Prostate gland (tissue), 2 donors: ENCODE measurements around the gene GUCY1B1.

Experiments
- POLR2A ChIP-seq: fragments of 450-650 bp; IDR thresholded peaks from one replicate; pipeline ENCODE4 v1.6.1; 2016; ENCODE audit warnings: antibody characterized with exemption, mild to moderate bottlenecking
- POLR2AphosphoS5 ChIP-seq: sonication (generic); formaldehyde crosslinking; IDR thresholded peaks from one replicate; pipeline ENCODE4 v1.6.1; 2017; ENCODE audit warnings: antibody characterized with exemption
- TF ChIP-seq, protein P1 (sequence below), 4 experiments: fragments of 200-600 bp in 2 of 4; fragments of 450-650 bp in 2 of 4; sonication (generic) in 2 of 4; IDR thresholded peaks; 1 replicate in 3 of 4; 2 replicates in 1 of 4; pipeline ENCODE4 v1.5.1; 2016 to 2019; ENCODE audit warnings: antibody characterized with exemption in 4 of 4, mild to moderate bottlenecking in 2 of 4, moderate library complexity in 2 of 4

DNA sequence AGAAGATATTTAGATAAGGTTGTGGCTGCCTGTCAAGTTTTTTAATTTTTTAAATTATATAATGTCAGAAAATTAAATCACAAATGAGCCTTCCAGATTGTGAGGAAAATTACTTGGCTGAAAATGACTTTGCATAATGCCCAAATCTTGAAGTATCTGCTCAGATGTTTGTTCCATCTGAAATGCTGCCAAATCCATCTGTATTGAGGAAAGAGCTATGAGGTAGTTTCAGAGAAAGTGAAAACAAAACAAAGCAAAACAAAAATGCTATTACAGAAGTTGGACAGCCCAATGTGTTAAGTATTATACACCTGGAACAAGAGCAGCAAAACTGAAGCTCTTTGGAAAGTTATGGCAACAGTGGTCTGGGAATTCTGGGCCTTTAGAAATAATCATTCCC is 23.3 kb upstream of the GUCY1B1 start:
- TF ChIP-seq, protein P1, sequence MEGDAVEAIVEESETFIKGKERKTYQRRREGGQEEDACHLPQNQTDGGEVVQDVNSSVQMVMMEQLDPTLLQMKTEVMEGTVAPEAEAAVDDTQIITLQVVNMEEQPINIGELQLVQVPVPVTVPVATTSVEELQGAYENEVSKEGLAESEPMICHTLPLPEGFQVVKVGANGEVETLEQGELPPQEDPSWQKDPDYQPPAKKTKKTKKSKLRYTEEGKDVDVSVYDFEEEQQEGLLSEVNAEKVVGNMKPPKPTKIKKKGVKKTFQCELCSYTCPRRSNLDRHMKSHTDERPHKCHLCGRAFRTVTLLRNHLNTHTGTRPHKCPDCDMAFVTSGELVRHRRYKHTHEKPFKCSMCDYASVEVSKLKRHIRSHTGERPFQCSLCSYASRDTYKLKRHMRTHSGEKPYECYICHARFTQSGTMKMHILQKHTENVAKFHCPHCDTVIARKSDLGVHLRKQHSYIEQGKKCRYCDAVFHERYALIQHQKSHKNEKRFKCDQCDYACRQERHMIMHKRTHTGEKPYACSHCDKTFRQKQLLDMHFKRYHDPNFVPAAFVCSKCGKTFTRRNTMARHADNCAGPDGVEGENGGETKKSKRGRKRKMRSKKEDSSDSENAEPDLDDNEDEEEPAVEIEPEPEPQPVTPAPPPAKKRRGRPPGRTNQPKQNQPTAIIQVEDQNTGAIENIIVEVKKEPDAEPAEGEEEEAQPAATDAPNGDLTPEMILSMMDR (IDR thresholded peaks at IDR 0.05) = no peak
- TF ChIP-seq POLR2AphosphoS5 (no peak), POLR2A (no peak)
